Gastroesophageal sphincter (tissue), 3 donors: ENCODE measurements around the gene GIPC3.

Source experiments
- CTCF ChIP-seq, 4 experiments: fragments of 200-600 bp in 2 of 4; fragments of 450-650 bp in 2 of 4; sonication (generic) in 1 of 4; IDR thresholded peaks; one replicate each; pipeline ENCODE4 v1.5.1; 2017 to 2019; ENCODE audit warnings: antibody characterized with exemption in 4 of 4, mild to moderate bottlenecking in 2 of 4, moderate library complexity in 2 of 4
- EP300 ChIP-seq: sonication (generic); formaldehyde crosslinking; IDR thresholded peaks from one replicate; pipeline ENCODE4 v1.6.1; 2017; ENCODE audit warnings: antibody characterized with exemption, mild to moderate bottlenecking
- POLR2A ChIP-seq, 2 donors: fragments of 450-650 bp; IDR thresholded peaks; one replicate each; pipeline ENCODE4 v1.6.1; 2017; ENCODE audit warnings: antibody characterized with exemption in 2 of 2, mild to moderate bottlenecking in 2 of 2, moderate library complexity in 1 of 2
- POLR2AphosphoS5 ChIP-seq: sonication (generic); formaldehyde crosslinking; IDR thresholded peaks from one replicate; pipeline ENCODE4 v1.6.1; 2017; ENCODE audit warnings: antibody characterized with exemption

GRCh38 chr19:3634496-3635045 lies 49.3 kb downstream of the GIPC3 start:
- TF ChIP-seq CTCF (IDR thresholded peaks at IDR 0.05) (no peak), EP300 (no peak), POLR2A (IDR thresholded peaks at IDR 0.05) (no peak), POLR2AphosphoS5 (no peak)
